Activated gamma-delta T cell treated with Interleukin-2 at 50 U/mL for 16 hours (primary cell): ENCODE measurements around the gene ATP6V0D1.

Source experiments
- DNase-seq: peaks from one replicate; pipeline ENCODE4 v3.0.0-alpha.2; 2020

ATP6V0D1 gene

GRCh38 chr16:67460961-67461360 lies 20.0 kb downstream of the ATP6V0D1 start:
- DNase-seq = no peak

GRCh38 chr16:67460168-67460567 lies 20.8 kb downstream of the ATP6V0D1 start:
- DNase-seq = no peak

GRCh38 chr16:67459861-67460150 lies 21.2 kb downstream of the ATP6V0D1 start:
- no peak for DNase-seq

- DNase-seq = no peak
Measured at GRCh38 chr16:67459066-67459860, 21.7 kb downstream of the ATP6V0D1 start.

- no peak for DNase-seq
Measured at GRCh38 chr16:67458121-67458641, 22.8 kb downstream of the ATP6V0D1 start.

- no peak for DNase-seq
Measured at GRCh38 chr16:67457611-67458010, 23.3 kb downstream of the ATP6V0D1 start.

- no peak for DNase-seq
Measured at GRCh38 chr16:67456391-67457081, 24.4 kb downstream of the ATP6V0D1 start.

GRCh38 chr16:67454852-67455251 lies 26.1 kb downstream of the ATP6V0D1 start:
- no peak for DNase-seq

- DNase-seq = no peak
Measured at GRCh38 chr16:67454104-67454503, 26.9 kb downstream of the ATP6V0D1 start.

GRCh38 chr16:67451704-67452435 lies 29.1 kb downstream of the ATP6V0D1 start:
- no peak for DNase-seq

GRCh38 chr16:67451061-67451703 lies 29.8 kb downstream of the ATP6V0D1 start:
- no peak for DNase-seq

- DNase-seq = no peak
Measured at GRCh38 chr16:67449739-67450138, 31.2 kb downstream of the ATP6V0D1 start.

GRCh38 chr16:67449336-67449735 lies 31.6 kb downstream of the ATP6V0D1 start:
- no peak for DNase-seq

- no peak for DNase-seq
Measured at GRCh38 chr16:67448580-67448979, 32.4 kb downstream of the ATP6V0D1 start.

GRCh38 chr16:67447508-67448076 lies 33.4 kb downstream of the ATP6V0D1 start:
- DNase-seq = peak; percentile 30

- DNase-seq = no peak
Measured at GRCh38 chr16:67446968-67447507, 33.9 kb downstream of the ATP6V0D1 start.

- no peak for DNase-seq
Measured at GRCh38 chr16:67445913-67446907, 34.7 kb downstream of the ATP6V0D1 start.

GRCh38 chr16:67445441-67445912 lies 35.5 kb downstream of the ATP6V0D1 start:
- no peak for DNase-seq

GRCh38 chr16:67445126-67445426 lies 35.9 kb downstream of the ATP6V0D1 start:
- no peak for DNase-seq

GRCh38 chr16:67444259-67445125 lies 36.5 kb downstream of the ATP6V0D1 start:
- no peak for DNase-seq
